HL-60 (cell line): ENCODE measurements around the gene AGTRAP.

ENCODE experiments used
- GABPA ChIP-seq: IDR thresholded peaks from 2 replicates; pipeline ENCODE4 v1.6.1; 2012; ENCODE audit warnings: low read depth
- TF ChIP-seq, protein P1 (sequence below): IDR thresholded peaks from one replicate; pipeline ENCODE4 v1.5.1; 2011; ENCODE audit warnings: low read length, control low read depth, inconsistent platforms; ENCODE audit not compliant: insufficient read depth
- TF ChIP-seq, protein P2 (sequence below): IDR thresholded peaks from 2 replicates; pipeline ENCODE4 v1.6.1; 2012; ENCODE audit warnings: low read depth; ENCODE audit not compliant: insufficient replicate concordance

DNA sequence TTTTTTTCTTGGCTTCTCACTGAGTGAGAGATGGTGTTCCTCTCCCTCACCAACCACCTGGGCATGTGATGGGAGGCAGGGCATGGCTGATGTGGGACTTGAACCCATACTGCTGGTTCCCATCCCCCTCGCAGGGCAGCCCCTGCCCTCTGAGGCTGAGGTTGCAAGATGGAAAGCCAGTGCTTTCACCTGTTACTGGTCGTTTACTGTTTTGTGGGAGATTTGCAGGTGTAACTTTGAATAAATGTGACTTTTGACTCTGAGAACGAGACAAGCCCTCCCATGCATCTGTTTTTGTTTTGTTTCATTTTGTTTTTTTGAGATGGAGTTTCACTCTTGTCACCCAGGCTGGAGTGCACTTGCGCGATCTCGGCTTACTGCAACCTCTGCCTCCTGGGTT, 47.6 kb downstream of the AGTRAP start:
- TF ChIP-seq, protein P1, sequence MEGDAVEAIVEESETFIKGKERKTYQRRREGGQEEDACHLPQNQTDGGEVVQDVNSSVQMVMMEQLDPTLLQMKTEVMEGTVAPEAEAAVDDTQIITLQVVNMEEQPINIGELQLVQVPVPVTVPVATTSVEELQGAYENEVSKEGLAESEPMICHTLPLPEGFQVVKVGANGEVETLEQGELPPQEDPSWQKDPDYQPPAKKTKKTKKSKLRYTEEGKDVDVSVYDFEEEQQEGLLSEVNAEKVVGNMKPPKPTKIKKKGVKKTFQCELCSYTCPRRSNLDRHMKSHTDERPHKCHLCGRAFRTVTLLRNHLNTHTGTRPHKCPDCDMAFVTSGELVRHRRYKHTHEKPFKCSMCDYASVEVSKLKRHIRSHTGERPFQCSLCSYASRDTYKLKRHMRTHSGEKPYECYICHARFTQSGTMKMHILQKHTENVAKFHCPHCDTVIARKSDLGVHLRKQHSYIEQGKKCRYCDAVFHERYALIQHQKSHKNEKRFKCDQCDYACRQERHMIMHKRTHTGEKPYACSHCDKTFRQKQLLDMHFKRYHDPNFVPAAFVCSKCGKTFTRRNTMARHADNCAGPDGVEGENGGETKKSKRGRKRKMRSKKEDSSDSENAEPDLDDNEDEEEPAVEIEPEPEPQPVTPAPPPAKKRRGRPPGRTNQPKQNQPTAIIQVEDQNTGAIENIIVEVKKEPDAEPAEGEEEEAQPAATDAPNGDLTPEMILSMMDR: no peak
- no peak for TF ChIP-seq GABPA
- TF ChIP-seq, protein P2, sequence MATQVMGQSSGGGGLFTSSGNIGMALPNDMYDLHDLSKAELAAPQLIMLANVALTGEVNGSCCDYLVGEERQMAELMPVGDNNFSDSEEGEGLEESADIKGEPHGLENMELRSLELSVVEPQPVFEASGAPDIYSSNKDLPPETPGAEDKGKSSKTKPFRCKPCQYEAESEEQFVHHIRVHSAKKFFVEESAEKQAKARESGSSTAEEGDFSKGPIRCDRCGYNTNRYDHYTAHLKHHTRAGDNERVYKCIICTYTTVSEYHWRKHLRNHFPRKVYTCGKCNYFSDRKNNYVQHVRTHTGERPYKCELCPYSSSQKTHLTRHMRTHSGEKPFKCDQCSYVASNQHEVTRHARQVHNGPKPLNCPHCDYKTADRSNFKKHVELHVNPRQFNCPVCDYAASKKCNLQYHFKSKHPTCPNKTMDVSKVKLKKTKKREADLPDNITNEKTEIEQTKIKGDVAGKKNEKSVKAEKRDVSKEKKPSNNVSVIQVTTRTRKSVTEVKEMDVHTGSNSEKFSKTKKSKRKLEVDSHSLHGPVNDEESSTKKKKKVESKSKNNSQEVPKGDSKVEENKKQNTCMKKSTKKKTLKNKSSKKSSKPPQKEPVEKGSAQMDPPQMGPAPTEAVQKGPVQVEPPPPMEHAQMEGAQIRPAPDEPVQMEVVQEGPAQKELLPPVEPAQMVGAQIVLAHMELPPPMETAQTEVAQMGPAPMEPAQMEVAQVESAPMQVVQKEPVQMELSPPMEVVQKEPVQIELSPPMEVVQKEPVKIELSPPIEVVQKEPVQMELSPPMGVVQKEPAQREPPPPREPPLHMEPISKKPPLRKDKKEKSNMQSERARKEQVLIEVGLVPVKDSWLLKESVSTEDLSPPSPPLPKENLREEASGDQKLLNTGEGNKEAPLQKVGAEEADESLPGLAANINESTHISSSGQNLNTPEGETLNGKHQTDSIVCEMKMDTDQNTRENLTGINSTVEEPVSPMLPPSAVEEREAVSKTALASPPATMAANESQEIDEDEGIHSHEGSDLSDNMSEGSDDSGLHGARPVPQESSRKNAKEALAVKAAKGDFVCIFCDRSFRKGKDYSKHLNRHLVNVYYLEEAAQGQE: no peak
